GM23248 (cell line): ENCODE data around the gene TMSB15B. TPM values are rescaled to one million over a fixed set of nuclear protein-coding genes. Genes with fewer than 3 reads are reported as not detected.
"Not testable (repeated sequence)": the region's sequence is repeated elsewhere in the genome, so short reads cannot be mapped to it uniquely, and the experiment has no call there.

Source experiments
- DNase-seq: peaks from one replicate; pipeline ENCODE4 v3.0.0-alpha.2; 2015
- H2AFZ ChIP-seq: fragments of 200-600 bp; sonication (generic); 2 replicates; pipeline ENCODE4 v1.6.1; 2016; ENCODE audit warnings: antibody characterized with exemption
- H3F3A ChIP-seq: fragments of 200-600 bp; sonication (generic); 2 replicates; pipeline ENCODE4 v1.6.1; 2016; ENCODE audit warnings: mild to moderate bottlenecking, antibody characterized with exemption, mixed run types; ENCODE audit not compliant: insufficient read depth
- H3K27ac ChIP-seq: fragments of 200-600 bp; sonication (generic); 2 replicates; pipeline ENCODE4 v1.5.1; 2016; ENCODE audit warnings: mild to moderate bottlenecking
- H3K27me3 ChIP-seq: fragments of 200-600 bp; sonication (generic); replicated peaks from 2 replicates; pipeline ENCODE4 v1.6.1; 2016; ENCODE audit warnings: mild to moderate bottlenecking; ENCODE audit not compliant: insufficient read depth
- H3K36me3 ChIP-seq: fragments of 200-600 bp; sonication (generic); 2 replicates; pipeline ENCODE4 v1.6.1; 2016; ENCODE audit warnings: low read depth, mild to moderate bottlenecking
- H3K4me1 ChIP-seq: fragments of 200-600 bp; sonication (generic); 2 replicates; pipeline ENCODE4 v1.6.1; 2016; ENCODE audit warnings: mild to moderate bottlenecking; ENCODE audit not compliant: insufficient read depth
- H3K4me2 ChIP-seq: fragments of 200-600 bp; sonication (generic); one replicate; pipeline ENCODE4 v1.6.1; 2016; ENCODE audit warnings: mild to moderate bottlenecking; ENCODE audit not compliant: unreplicated experiment
- H3K4me3 ChIP-seq: fragments of 200-600 bp; sonication (generic); 2 replicates; pipeline ENCODE4 v1.5.1; 2016; ENCODE audit warnings: mild to moderate bottlenecking
- H3K79me2 ChIP-seq: fragments of 200-600 bp; sonication (generic); 2 replicates; pipeline ENCODE4 v1.6.1; 2016; ENCODE audit warnings: mild to moderate bottlenecking; ENCODE audit not compliant: insufficient read depth
- H3K9ac ChIP-seq: fragments of 200-600 bp; sonication (generic); 2 replicates; pipeline ENCODE4 v1.6.1; 2016; ENCODE audit warnings: mild to moderate bottlenecking
- H3K9me2 ChIP-seq: fragments of 200-600 bp; sonication (generic); 2 replicates; pipeline ENCODE4 v1.6.1; 2016; ENCODE audit warnings: mixed run types, mild to moderate bottlenecking, moderate library complexity; ENCODE audit not compliant: insufficient read depth
- H3K9me3 ChIP-seq: fragments of 200-600 bp; sonication (generic); one replicate; pipeline ENCODE4 v1.6.1; 2017; ENCODE audit warnings: low read depth
- H4K20me1 ChIP-seq: fragments of 200-600 bp; sonication (generic); 2 replicates; pipeline ENCODE4 v1.6.0; 2016; ENCODE audit not compliant: insufficient read depth
- EZH2 ChIP-seq: fragments of 200-600 bp; sonication (generic); IDR thresholded peaks from 2 replicates; pipeline ENCODE4 v1.6.1; 2018; ENCODE audit warnings: antibody characterized with exemption, mild to moderate bottlenecking; ENCODE audit not compliant: insufficient read depth, poor library complexity, severe bottlenecking
- EZH2phosphoT487 ChIP-seq: fragments of 200-600 bp; sonication (generic); IDR thresholded peaks from 2 replicates; pipeline ENCODE4 v1.6.1; 2018; ENCODE audit warnings: antibody characterized with exemption, moderate library complexity, mild to moderate bottlenecking, low read depth; ENCODE audit not compliant: insufficient read depth
- WGBS, 2 experiments: methylation state at CpG; one replicate each; pipeline ENCODE4 v1.1.6; 2015 to 2017; ENCODE audit warnings: low lambda C conversion rate in 2 of 2, low coverage in 1 of 2; ENCODE audit errors: missing lambda C conversion rate in 2 of 2; 5-methylcytosine and 5-hydroxymethylcytosine counted together
- in situ Hi-C: fragments of 300-500 bp; cut with MboI; formaldehyde crosslinking; loops from 2 replicates; pipeline ENCODE4 v1.15.0; 2020
- polyA plus RNA-seq: library from polyadenylated mRNA; unstranded; fragments of >200 nt; fragmentation: Nextera tagmentation; extraction: Ambion mirVana; gene quantifications from 2 replicates; pipeline ENCODE4 v1.2.1, GENCODE V29; 2016
- total RNA-seq: library from RNA; depleted of rRNA; stranded (reverse); fragments of >200 nt; shearing (Covaris generic); gene quantifications from 2 replicates; pipeline ENCODE4 v1.2.3, GENCODE V29; 2014

Gene TMSB15B
- total and polyA plus RNA-seq, 2 experiments from 2014 or later, result 1.4 to 7.3 TPM

GRCh38 chrX:103941201-103941975 lies 21.0 kb upstream of the TMSB15B start:
- no peaks in the 10 kb centered on the region for H3K27me3 ChIP-seq
- H4K20me1 ChIP-seq, result no peaks in the 10 kb centered on the region
- no peak overlapping the region for H3K4me2 ChIP-seq
- H3K4me1 ChIP-seq, result peaks cover 5% of the 10 kb centered on the region; the same call in 1 of the 2 replicates
- H3K9me2 ChIP-seq, result no peaks in the 10 kb centered on the region
- peak; percentile 51 for DNase-seq
- H3K9me3 ChIP-seq, result no peaks in the 10 kb centered on the region
- no peaks in the 10 kb centered on the region for H3K36me3 ChIP-seq
- H3K79me2 ChIP-seq, result no peaks in the 10 kb centered on the region
- 0 out of 2 replicates have a peak overlapping the region, but pooled peaks have one; percentile 29 for H2AFZ ChIP-seq
- H3K27ac ChIP-seq, result no peak overlapping the region
- in situ Hi-C loops, result no loop called here
- H3K4me3 ChIP-seq, result no peak overlapping the region
- H3F3A ChIP-seq, result no peaks in the 10 kb centered on the region
- no peak overlapping the region; the same call in 1 of the 2 replicates for H3K9ac ChIP-seq
- WGBS, 2 experiments, result 34 to 38% methylated on average over 3 of the region's 3 CpGs
- TF ChIP-seq EZH2, result no peak
- TF ChIP-seq EZH2phosphoT487, result no peak

DNA sequence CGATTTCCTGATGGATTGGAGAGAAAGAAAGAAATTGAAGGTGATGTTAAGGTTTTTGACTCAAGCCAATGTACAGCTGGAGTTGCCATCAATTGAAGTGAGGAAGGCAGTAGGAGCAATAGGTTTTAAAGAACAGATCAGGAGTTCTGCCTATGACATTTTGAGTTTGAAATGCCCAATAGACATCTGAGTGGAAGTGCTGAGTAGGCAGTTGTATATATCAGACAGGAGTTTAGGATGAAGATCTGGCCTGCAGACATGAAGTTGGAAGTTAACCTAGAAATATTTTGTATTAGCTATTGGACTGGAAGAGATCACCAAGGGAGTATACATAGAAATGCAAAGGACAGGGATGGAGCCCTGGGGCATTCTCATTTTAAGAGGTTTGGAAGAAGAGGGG lies 12.9 kb upstream of the TMSB15B start:
- Histone ChIP-seq H3K4me1 (no peaks in the 10 kb centered on the region), H3K4me2 (no peak overlapping the region), H3K27ac (no peak overlapping the region), H3K4me3 (no peak overlapping the region), H3K9me3 (no peaks in the 10 kb centered on the region), H3K79me2 (no peaks in the 10 kb centered on the region), H3K27me3 (no peaks in the 10 kb centered on the region), H3K9ac (no peak overlapping the region), H2AFZ (no peak overlapping the region), H3F3A (no peaks in the 10 kb centered on the region), H3K9me2 (no peaks in the 10 kb centered on the region), H3K36me3 (no peaks in the 10 kb centered on the region), H4K20me1 (no peaks in the 10 kb centered on the region)
- 91 to 100% methylated on average over 1 of the region's 1 CpG for WGBS, 2 experiments
- in situ Hi-C loops, result no loop called here
- TF ChIP-seq EZH2 (no peak), EZH2phosphoT487 (no peak)
- no peak for DNase-seq

DNA sequence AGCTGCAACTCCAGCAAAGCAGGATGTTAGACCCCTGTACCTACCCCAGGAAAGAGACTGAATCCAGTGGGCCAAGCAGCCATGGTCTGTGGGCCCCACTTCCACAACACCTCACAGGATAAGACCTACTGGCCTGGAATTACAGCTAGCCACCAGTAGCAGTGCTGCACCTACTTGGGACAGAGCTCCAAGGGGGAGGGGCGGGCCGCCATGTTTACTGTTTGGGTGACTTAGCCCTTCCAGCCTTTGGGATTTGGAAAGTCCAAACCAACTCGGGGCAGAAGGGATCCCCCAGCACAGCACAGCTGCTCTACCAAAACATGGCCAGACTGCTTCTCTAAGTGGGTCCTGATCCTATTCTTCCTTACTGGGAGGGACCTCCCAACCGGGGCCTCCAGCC lies 9.1 kb upstream of the TMSB15B start:
- no peaks in the 10 kb centered on the region for H3K4me1 ChIP-seq
- no peak for TF ChIP-seq EZH2phosphoT487
- TF ChIP-seq EZH2, result no peak
- H2AFZ ChIP-seq, result no peak overlapping the region
- H3K36me3 ChIP-seq, result no peaks in the 10 kb centered on the region
- H3K9me2 ChIP-seq, result no peaks in the 10 kb centered on the region
- H3K9me3 ChIP-seq, result no peaks in the 10 kb centered on the region
- no peaks in the 10 kb centered on the region for H4K20me1 ChIP-seq
- no peaks in the 10 kb centered on the region for H3K79me2 ChIP-seq
- no peak overlapping the region for H3K4me3 ChIP-seq
- in situ Hi-C loops, result no loop called here
- H3K27ac ChIP-seq, result no peak overlapping the region
- no peak for DNase-seq
- no peaks in the 10 kb centered on the region for H3F3A ChIP-seq
- no peaks in the 10 kb centered on the region for H3K27me3 ChIP-seq
- no peak overlapping the region for H3K4me2 ChIP-seq
- 90 to 92% methylated on average over 2 to 3 of the region's 4 CpGs for WGBS, 2 experiments
- no peak overlapping the region for H3K9ac ChIP-seq

- DNase-seq, result no peak
- Histone ChIP-seq H3K4me3 (no peak overlapping the region), H3K27me3 (no peaks in the 10 kb centered on the region), H4K20me1 (no peaks in the 10 kb centered on the region), H3K9me3 (no peaks in the 10 kb centered on the region), H3K4me1 (no peaks in the 10 kb centered on the region), H3K36me3 (no peaks in the 10 kb centered on the region), H3K4me2 (no peak overlapping the region), H3K9ac (no peak overlapping the region), H3K27ac (no peak overlapping the region), H3F3A (no peaks in the 10 kb centered on the region), H2AFZ (no peak overlapping the region), H3K9me2 (no peaks in the 10 kb centered on the region), H3K79me2 (no peaks in the 10 kb centered on the region)
- TF ChIP-seq EZH2 (no peak), EZH2phosphoT487 (no peak)
- in situ Hi-C loops, result no loop called here
- 97 to 100% methylated on average over 2 to 5 of the region's 6 CpGs for WGBS, 2 experiments
Measured at GRCh38 chrX:103954259-103954658, 8.2 kb upstream of the TMSB15B start.

DNA sequence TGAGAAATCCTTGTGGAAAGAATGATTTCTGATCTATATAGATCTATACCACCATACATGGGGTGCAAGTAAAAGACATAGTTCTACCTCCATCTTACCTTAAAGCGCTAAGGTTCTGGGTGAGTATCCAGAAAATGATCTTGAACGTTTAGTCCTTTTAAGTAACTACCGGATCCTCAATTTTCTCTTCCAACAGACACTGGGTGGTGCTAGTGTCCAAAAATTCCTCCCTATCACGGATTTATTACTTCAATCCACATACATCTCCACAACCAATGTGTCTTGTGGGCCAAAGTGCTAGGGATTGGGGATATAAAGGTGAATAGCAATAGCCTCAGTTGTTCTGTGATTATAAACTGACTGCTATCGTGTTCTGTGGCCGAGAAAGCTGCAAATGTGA lies 1.8 kb upstream of the TMSB15B start:
- H3K9me3 ChIP-seq, H3K27ac ChIP-seq, H2AFZ ChIP-seq, DNase-seq, H4K20me1 ChIP-seq, H3K9me2 ChIP-seq, H3K36me3 ChIP-seq, H3K4me1 ChIP-seq, H3K4me2 ChIP-seq, H3F3A ChIP-seq, H3K4me3 ChIP-seq, H3K27me3 ChIP-seq, H3K9ac ChIP-seq, H3K79me2 ChIP-seq, in situ Hi-C loops: not testable (repeated sequence)
- WGBS, 2 experiments, result no CpG with 5 or more reads among the region's 6 CpGs

GRCh38 chrX:103983508-103983907 lies 21.1 kb downstream of the TMSB15B start:
- DNase-seq, H3K4me3 ChIP-seq, H3F3A ChIP-seq, in situ Hi-C loops, H3K79me2 ChIP-seq, H2AFZ ChIP-seq, H3K36me3 ChIP-seq, H3K9ac ChIP-seq, H3K27me3 ChIP-seq, H3K9me2 ChIP-seq, H3K4me2 ChIP-seq, H3K27ac ChIP-seq, H4K20me1 ChIP-seq, H3K4me1 ChIP-seq, H3K9me3 ChIP-seq: not testable (repeated sequence)
- WGBS, 2 experiments, result no CpG with 5 or more reads among the region's 13 CpGs
